Suppressor macrophage (primary cell): ENCODE results near the gene RFC2.
"Not testable (repeated sequence)": the region's sequence is repeated elsewhere in the genome, so short reads cannot be mapped to it uniquely, and the experiment has no call there.

Experiments used
- DNase-seq, 4 experiments: peaks; one replicate each; pipeline ENCODE4 v3.0.0-alpha.2; 2020 to 2022

Gene RFC2

GRCh38 chr7:74282748-74283459, 28.7 kb upstream of the RFC2 start:
- no peak for DNase-seq

GRCh38 chr7:74280985-74281384, 26.8 kb upstream of the RFC2 start:
- DNase-seq, result peak in 3 of 4 experiments; percentile 50 to 72 (median 60)

GRCh38 chr7:74277636-74278035, 23.4 kb upstream of the RFC2 start:
- DNase-seq, result no peak

GRCh38 chr7:74275401-74275881, 21.2 kb upstream of the RFC2 start:
- DNase-seq, result peak in 2 of 4 experiments; percentile 31 to 54

GRCh38 chr7:74272305-74273038, 18.3 kb upstream of the RFC2 start:
- DNase-seq, result peak; percentile 95 to 97 (median 96)

- DNase-seq, result peak; percentile 32 to 50 (median 42)
These were observed 17.5 kb upstream of the RFC2 start for GRCh38 chr7:74271742-74272141.

GRCh38 chr7:74269757-74270277, 15.6 kb upstream of the RFC2 start:
- DNase-seq, result peak; percentile 13 to 57 (median 42)

GRCh38 chr7:74267756-74268565, 13.8 kb upstream of the RFC2 start:
- no peak for DNase-seq

GRCh38 chr7:74266191-74266963, 12.2 kb upstream of the RFC2 start:
- peak in 2 of 4 experiments; percentile 23 to 28 for DNase-seq

- DNase-seq, result no peak
These were observed 9.4 kb upstream of the RFC2 start for GRCh38 chr7:74263399-74264120.

- no peak for DNase-seq
These were observed 8.6 kb upstream of the RFC2 start for GRCh38 chr7:74262639-74263398.

GRCh38 chr7:74258639-74259038, 4.4 kb upstream of the RFC2 start:
- no peak for DNase-seq

GRCh38 chr7:74256491-74257408, 2.6 kb upstream of the RFC2 start:
- DNase-seq, result peak in 3 of 4 experiments; percentile 17 to 27 (median 21)

- DNase-seq, result not testable (repeated sequence)
These were observed 1.3 kb upstream of the RFC2 start for GRCh38 chr7:74255461-74255860.

GRCh38 chr7:74254858-74255379, 720 bp upstream of the RFC2 start:
- DNase-seq, result no peak

- no peak for DNase-seq
These were observed 417 bp downstream of the RFC2 start for GRCh38 chr7:74253835-74254128.

- DNase-seq, result no peak
These were observed 868 bp downstream of the RFC2 start for GRCh38 chr7:74253331-74253730.

- no peak for DNase-seq
These were observed 1.3 kb downstream of the RFC2 start for GRCh38 chr7:74252893-74253292.

- DNase-seq, result not testable (repeated sequence)
These were observed 5.1 kb downstream of the RFC2 start for GRCh38 chr7:74249058-74249457.
